GM12878 (cell line): Measurements from ENCODE around the gene PSTPIP2. TPM values are rescaled to one million over a fixed set of nuclear protein-coding genes. Genes with fewer than 3 reads are reported as not detected.
A peak's percentile ranks its signal among the peaks of the same experiment; 100 is the strongest.

Experiments used
- ATAC-seq: fragments of 200-7000 bp; cut with Tn5 transposase; 3 replicates; pipeline ENCODE4 v1.9.1; 2020; ENCODE audit warnings: mild to moderate bottlenecking, moderate library complexity
- BruUV-seq: library from RNA; stranded (reverse); fragments of 400-500 nt; replicated peaks from 2 replicates; lab custom pipeline; 2021; lab: Mats Ljungman, UMichigan
- CTCF ChIA-PET: fragments of 300-600 bp; sonication (Branson Sonifier 250); formaldehyde crosslinking; extraction: SDS; loops from one replicate; lab custom pipeline; 2021; ENCODE audit warnings: inconsistent platforms; lab: Yijun Ruan, JAX
- POLR2A ChIA-PET: fragments of 350-600 bp; formaldehyde crosslinking; extraction: SDS; loops from one replicate; lab custom pipeline; 2021; ENCODE audit warnings: inconsistent platforms; lab: Charles Lee
- RAD21 ChIA-PET: fragments of 300-600 bp; sonication (Branson Sonifier 250); formaldehyde crosslinking; loops from one replicate; lab custom pipeline; 2023; ENCODE audit warnings: antibody characterized with exemption; ENCODE audit not compliant: unreplicated experiment; lab: Charles Lee
- SMC1A ChIA-PET: fragments of 300-600 bp; sonication (Branson Sonifier 250); formaldehyde crosslinking; loops from one replicate; lab custom pipeline; 2023; ENCODE audit not compliant: unreplicated experiment, uncharacterized antibody; lab: Charles Lee
- DNase-seq: peaks from one replicate; pipeline ENCODE4 v3.0.0-alpha.2; 2011; ENCODE audit warnings: low read depth, low spot score
- FAIRE-seq: peaks from 3 replicates; lab custom pipeline; 2011; peaks lifted over from hg19 to GRCh38; lab: Jason Lieb, UNC
- H2AFZ ChIP-seq: 2 replicates; pipeline ENCODE4 v1.6.0; 2011; ENCODE audit warnings: low read depth, low read length, control low read depth; ENCODE audit not compliant: control insufficient read depth
- H3K27ac ChIP-seq: 2 replicates; pipeline ENCODE4 v1.5.1; 2011; ENCODE audit warnings: control low read depth; ENCODE audit not compliant: control insufficient read depth, insufficient read depth
- H3K27me3 ChIP-seq, 2 experiments: replicated peaks in 1 of 2; 2 replicates each; pipeline versions ENCODE4 v1.6.0 to v1.6.1; 2011; ENCODE audit warnings: low read length in 1 of 2; ENCODE audit not compliant: control insufficient read depth in 2 of 2, insufficient read depth in 2 of 2
- H3K36me3 ChIP-seq, 2 experiments: 2 replicates each; pipeline ENCODE4 v1.5.1; 2011; ENCODE audit warnings: low read length in 1 of 2; ENCODE audit not compliant: control insufficient read depth in 2 of 2, insufficient read depth in 2 of 2
- H3K4me1 ChIP-seq: 2 replicates; pipeline ENCODE4 v1.6.1; 2011; ENCODE audit warnings: mild to moderate bottlenecking, low read length, moderate library complexity, mixed read lengths; ENCODE audit not compliant: control insufficient read depth, insufficient read depth
- H3K4me2 ChIP-seq: 2 replicates; pipeline ENCODE4 v1.6.0; 2011; ENCODE audit warnings: control low read depth; ENCODE audit not compliant: control insufficient read depth, insufficient read depth
- H3K4me3 ChIP-seq: fragments of 200-600 bp; sonication (generic); 2 replicates; pipeline ENCODE4 v1.5.1; 2016
- H3K79me2 ChIP-seq: 2 replicates; pipeline ENCODE4 v1.6.0; 2011; ENCODE audit warnings: low read length; ENCODE audit not compliant: control insufficient read depth, insufficient read depth
- H3K9ac ChIP-seq: 2 replicates; pipeline ENCODE4 v1.8.0; 2011; ENCODE audit warnings: low read length, control low read depth, mixed read lengths; ENCODE audit not compliant: control insufficient read depth, insufficient read depth
- H3K9me3 ChIP-seq: replicated peaks from 3 replicates; pipeline ENCODE4 v1.5.1; 2011; ENCODE audit warnings: mild to moderate bottlenecking, low read length; ENCODE audit not compliant: control insufficient read depth, insufficient read depth
- H4K20me1 ChIP-seq: 2 replicates; pipeline ENCODE4 v1.6.0; 2011; ENCODE audit not compliant: control insufficient read depth, insufficient read depth
- CEBPZ ChIP-seq: fragments of 150-350 bp; IDR thresholded peaks from 2 replicates; pipeline ENCODE4 v1.6.1; 2016; ENCODE audit warnings: low read depth, low read length
- CREM ChIP-seq: IDR thresholded peaks from 2 replicates; pipeline ENCODE4 v1.6.1; 2014; ENCODE audit warnings: antibody characterized with exemption, low read depth
- DPF2 ChIP-seq: fragments of 450-650 bp; IDR thresholded peaks from 2 replicates; pipeline ENCODE4 v1.6.1; 2017; ENCODE audit warnings: mild to moderate bottlenecking
- EED ChIP-seq: sonication (generic); IDR thresholded peaks from 2 replicates; pipeline ENCODE4 v1.6.1; 2016; ENCODE audit warnings: antibody characterized with exemption, low read depth
- FOXK2 ChIP-seq: fragments of 450-650 bp; IDR thresholded peaks from 2 replicates; pipeline ENCODE4 v1.6.1; 2017; ENCODE audit warnings: mild to moderate bottlenecking, moderate library complexity
- GABPA ChIP-seq: IDR thresholded peaks from 2 replicates; pipeline ENCODE4 v1.6.1; 2014; ENCODE audit warnings: antibody characterized with exemption, low read depth, mild to moderate bottlenecking, inconsistent platforms
- HCFC1 ChIP-seq: fragments of 150-350 bp; IDR thresholded peaks from 2 replicates; pipeline ENCODE4 v1.6.1; 2014; ENCODE audit warnings: low read length
- HDAC6 ChIP-seq: fragments of 200-600 bp; sonication (generic); IDR thresholded peaks from one replicate; pipeline ENCODE4 v1.8.0; 2017; ENCODE audit warnings: antibody characterized with exemption; ENCODE audit not compliant: unreplicated experiment
- IKZF1 ChIP-seq: fragments of 450-650 bp; conservative IDR thresholded peaks from 2 replicates; pipeline ENCODE4 v1.6.1; 2017; ENCODE audit warnings: antibody characterized with exemption, mild to moderate bottlenecking
- IKZF2 ChIP-seq, 2 experiments: fragments of 450-650 bp; IDR thresholded peaks; 2 replicates each; pipeline ENCODE4 v1.6.1; 2017; ENCODE audit warnings: mild to moderate bottlenecking in 2 of 2, moderate library complexity in 2 of 2
- IRF3 ChIP-seq: fragments of 450-650 bp; IDR thresholded peaks from 2 replicates; pipeline ENCODE4 v1.6.1; 2014; ENCODE audit warnings: mild to moderate bottlenecking
- IRF4 ChIP-seq: IDR thresholded peaks from 2 replicates; pipeline ENCODE4 v1.6.1; 2011; ENCODE audit warnings: low read depth, low read length
- LARP7 ChIP-seq: fragments of 450-650 bp; IDR thresholded peaks from 2 replicates; pipeline ENCODE4 v1.6.1; 2017; ENCODE audit warnings: mild to moderate bottlenecking
- MTA3 ChIP-seq: IDR thresholded peaks from 2 replicates; pipeline ENCODE4 v1.6.1; 2012; ENCODE audit warnings: low read length, inconsistent platforms, borderline replicate concordance
- NBN ChIP-seq: fragments of 450-650 bp; IDR thresholded peaks from 2 replicates; pipeline ENCODE4 v1.6.1; 2016
- POLR2A ChIP-seq: IDR thresholded peaks from 2 replicates; pipeline ENCODE4 v1.6.1; 2011; ENCODE audit warnings: low read depth, mild to moderate bottlenecking, low read length
- RCOR1 ChIP-seq: conservative IDR thresholded peaks from 2 replicates; pipeline ENCODE4 v1.6.1; 2012; ENCODE audit warnings: low read depth, low read length, improper control_type of control experiment
- RUNX3 ChIP-seq: IDR thresholded peaks from 2 replicates; pipeline ENCODE4 v1.6.1; 2012; ENCODE audit warnings: low read length, inconsistent platforms
- SIX5 ChIP-seq: IDR thresholded peaks from 2 replicates; pipeline ENCODE4 v1.6.1; 2011; ENCODE audit warnings: mild to moderate bottlenecking, low read depth, low read length, moderate library complexity; ENCODE audit not compliant: severe bottlenecking
- SREBF1 ChIP-seq: IDR thresholded peaks from 2 replicates; pipeline ENCODE4 v1.6.1; 2012; ENCODE audit warnings: mild to moderate bottlenecking, low read length
- SREBF2 ChIP-seq: IDR thresholded peaks from 2 replicates; pipeline ENCODE4 v1.6.1; 2012; ENCODE audit warnings: mild to moderate bottlenecking, low read length
- YY1 ChIP-seq: IDR thresholded peaks from 2 replicates; pipeline ENCODE4 v1.6.1; 2011; ENCODE audit warnings: low read depth, mild to moderate bottlenecking, low read length
- WGBS: methylation state at CpG from one replicate; pipeline ENCODE4 v1.1.6; 2016; ENCODE audit warnings: low lambda C conversion rate; ENCODE audit not compliant: insufficient replicate concordance, insufficient coverage; ENCODE audit errors: missing lambda C conversion rate; 5-methylcytosine and 5-hydroxymethylcytosine counted together
- in situ Hi-C: fragments of 300-500 bp; cut with MboI; formaldehyde crosslinking; loops from 9 replicates; pipeline ENCODE4 v1.14.3; 2018; ENCODE audit warnings: mixed read lengths
- intact Hi-C: fragments of 100-400 bp; cut with micrococcal nuclease; formaldehyde crosslinking; loops from one replicate; pipeline ENCODE4 v1.14.2; 2022; ENCODE audit not compliant: unreplicated experiment
- polyA plus RNA-seq, 11 experiments: library from polyadenylated mRNA; depleted of rRNA in 4 of 11; unstranded in 6 of 11; stranded (reverse) in 5 of 11; fragments of >200 nt; fragmentation: Nextera tagmentation in 4 of 11; fragmentation: Illumina TruSeq in 1 of 11; extraction: Ambion mirVana in 4 of 11; extraction: Trizol in 1 of 11; gene quantifications; 1 replicate in 1 of 11; 2 replicates in 10 of 11; pipeline versions ENCODE4 v1.2.1 to v1.2.3, GENCODE V29; 2011 to 2016; ENCODE audit warnings: inconsistent platforms in 2 of 11, missing spikeins in 2 of 11, low read depth in 1 of 11
- total RNA-seq, 4 experiments: library from RNA; depleted of rRNA in 3 of 4; stranded (reverse); fragments of >200 nt in 3 of 4; fragmentation: Illumina TruSeq in 1 of 4; extraction: Trizol in 1 of 4; gene quantifications; 2 replicates each; pipeline versions ENCODE4 v1.2.1 to v1.2.3, GENCODE V29; 2013 to 2021

The PSTPIP2 gene
- total and polyA plus RNA-seq, 10 of the 15 experiments (the other 5 are each of a cell fraction or from before 2014, with no cell fraction given) = 0.69 to 38.4 (median 24.7) TPM

- no peak for TF ChIP-seq MTA3
- no peak for TF ChIP-seq SREBF1
- TF ChIP-seq HDAC6 = no peak
- TF ChIP-seq IRF3 = no peak
These were observed 37.3 kb upstream of the PSTPIP2 start (continued) for GRCh38 chr18:46109386-46109785.

GRCh38 chr18:46104128-46104911 lies 32.3 kb upstream of the PSTPIP2 start, which contains the start of gene HAUS1:
HAUS1 (plus strand) TSS chr18:46104385; CDS start chr18:46104412, 27 bp downstream.
- H4K20me1 ChIP-seq = no peaks in the 10 kb centered on the region
- no peaks in the 10 kb centered on the region for H3K4me1 ChIP-seq
- peak within 1 kb of the TSS; percentile 81 for H3K4me3 ChIP-seq
- peak; percentile 33 for DNase-seq
- RAD21 ChIA-PET = no interaction called here
- H3K9me3 ChIP-seq = no peaks in the 10 kb centered on the region
- BruUV-seq = TSS peak; percentile 59
- peak within 1 kb of the TSS; percentile 87 for H3K27ac ChIP-seq
- CTCF ChIA-PET = interaction anchor here (1.1 to 1.6 kb wide), 3 partner anchors 30 to 69 kb away, joined by 3 to 9 read pairs (median 4); a partner anchor contains a TSS
- intact Hi-C loops (no loop called here), in situ Hi-C loops (no loop called here)
- WGBS = 1% methylated on average over 54 of the region's 57 CpGs
- H3K27me3 ChIP-seq = no peaks in the 10 kb centered on the region
- H3K4me2 ChIP-seq = peak within 1 kb of the TSS; percentile 75
- H3K79me2 ChIP-seq = peaks cover 9% of the 10 kb centered on the region
- FAIRE-seq = peak; percentile 94
- H2AFZ ChIP-seq = peak within 1 kb of the TSS; percentile 96
- H3K36me3 ChIP-seq = peaks cover 0 to 8% of the 10 kb centered on the region in 2 experiments; a peak in 2 of 4 replicates
- POLR2A ChIA-PET = interaction anchor here (0.6 kb wide), 1 partner anchor 11 kb away, joined by 4 read pairs; no protein-coding TSS in a partner anchor
- peak within 1 kb of the TSS; percentile 92 for H3K9ac ChIP-seq
- peak; percentile 98 for ATAC-seq
- SMC1A ChIA-PET = no interaction called here
- no peak for TF ChIP-seq SREBF2
- TF ChIP-seq YY1 = peak; percentile 49; the same call in 1 of the 2 replicates
- no peak for TF ChIP-seq IRF4
- TF ChIP-seq CEBPZ = no peak
- TF ChIP-seq DPF2 = 0 out of 2 replicates have a peak, but pooled peaks have one; percentile 51
- TF ChIP-seq LARP7 = no peak; the same call in 1 of the 2 replicates
- TF ChIP-seq CREM = 0 out of 2 replicates have a peak, but pooled peaks have one; percentile 29
- TF ChIP-seq RCOR1 = no peak
- peak; percentile 32; the same call in 1 of the 2 replicates for TF ChIP-seq GABPA
- TF ChIP-seq NBN = peak; percentile 52; the same call in 1 of the 2 replicates
- TF ChIP-seq HCFC1 = peak; percentile 77
- TF ChIP-seq FOXK2 = no peak
- peak; percentile 78 for TF ChIP-seq RUNX3
- peak; percentile 55; the same call in 1 of the 2 replicates for TF ChIP-seq POLR2A
- TF ChIP-seq SIX5 = peak; percentile 78
- peak; percentile 71; the same call in 1 of the 2 replicates for TF ChIP-seq EED
- peak; percentile 87 for TF ChIP-seq IKZF1
- TF ChIP-seq IKZF2 (IDR thresholded peaks at IDR 0.05) = peak; percentile 62 to 75
